GM23338 (cell line): Measurements from ENCODE around the gene KDM4B.

ENCODE experiments used
- CTCF ChIP-seq, 2 experiments: fragments of 200-600 bp in 1 of 2; sonication (generic) in 1 of 2; conservative IDR thresholded peaks; 2 replicates each; pipeline versions ENCODE4 v1.5.1 to v1.6.1; 2016 to 2017; ENCODE audit warnings: antibody characterized with exemption in 2 of 2, low read depth in 2 of 2, mild to moderate bottlenecking in 2 of 2, moderate library complexity in 1 of 2
- EZH2 ChIP-seq: fragments of 200-600 bp; sonication (generic); IDR thresholded peaks from one replicate; pipeline ENCODE4 v1.8.0; 2017; ENCODE audit warnings: antibody characterized with exemption, mild to moderate bottlenecking, low read depth; ENCODE audit not compliant: unreplicated experiment
- EZH2phosphoT487 ChIP-seq: fragments of 200-600 bp; sonication (generic); IDR thresholded peaks from one replicate; pipeline ENCODE4 v1.8.1; 2018; ENCODE audit warnings: antibody characterized with exemption; ENCODE audit not compliant: unreplicated experiment
- NANOG ChIP-seq: IDR thresholded peaks from 2 replicates; pipeline ENCODE4 v1.6.1; 2016; ENCODE audit warnings: antibody characterized with exemption, borderline replicate concordance
- POLR2AphosphoS5 ChIP-seq: IDR thresholded peaks from 2 replicates; pipeline ENCODE4 v1.6.1; 2016; ENCODE audit warnings: antibody characterized with exemption, low read depth
- REST ChIP-seq: IDR thresholded peaks from one replicate; pipeline ENCODE4 v1.6.1; 2018; ENCODE audit warnings: antibody characterized with exemption; ENCODE audit not compliant: unreplicated experiment

- TF ChIP-seq NANOG (no peak), CTCF (conservative IDR thresholded peaks at IDR 0.05; ENCODE audit: low read depth in 2 of 2) (no peak), EZH2 (no peak), POLR2AphosphoS5 (no peak), REST (no peak), EZH2phosphoT487 (no peak)
These were observed 23.2 kb downstream of the KDM4B start for GRCh38 chr19:4991996-4992698.
